GM19099 (cell line): ENCODE data around the gene ASB2.
A peak's percentile ranks its signal among the peaks of the same experiment; 100 is the strongest.

Experiments
- POLR2A ChIP-seq: IDR thresholded peaks from 3 replicates; pipeline ENCODE4 v1.6.1; 2011; ENCODE audit warnings: low read depth; ENCODE audit not compliant: insufficient read length; ENCODE audit errors: extremely low read depth

ASB2 gene

DNA sequence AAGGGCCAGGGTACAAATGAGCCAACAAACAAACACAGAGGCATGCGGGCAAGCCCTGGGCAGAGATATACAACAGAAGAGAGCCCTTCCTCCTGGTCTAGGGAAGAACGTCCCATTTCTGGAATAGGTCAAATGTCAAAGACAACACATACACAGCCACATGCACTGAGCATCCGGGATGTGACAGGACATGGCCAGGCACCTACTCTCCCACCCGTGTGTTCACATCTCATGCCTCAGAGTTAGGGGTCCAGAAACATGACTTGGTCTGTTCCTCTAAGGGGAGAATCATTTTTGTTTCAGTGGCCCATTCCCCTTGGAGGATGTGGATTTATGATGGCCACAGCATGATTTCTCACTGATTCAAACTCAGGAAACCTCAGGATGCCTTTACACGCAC lies 801 bp upstream of the ASB2 start:
- peak; percentile 19 for TF ChIP-seq POLR2A

DNA sequence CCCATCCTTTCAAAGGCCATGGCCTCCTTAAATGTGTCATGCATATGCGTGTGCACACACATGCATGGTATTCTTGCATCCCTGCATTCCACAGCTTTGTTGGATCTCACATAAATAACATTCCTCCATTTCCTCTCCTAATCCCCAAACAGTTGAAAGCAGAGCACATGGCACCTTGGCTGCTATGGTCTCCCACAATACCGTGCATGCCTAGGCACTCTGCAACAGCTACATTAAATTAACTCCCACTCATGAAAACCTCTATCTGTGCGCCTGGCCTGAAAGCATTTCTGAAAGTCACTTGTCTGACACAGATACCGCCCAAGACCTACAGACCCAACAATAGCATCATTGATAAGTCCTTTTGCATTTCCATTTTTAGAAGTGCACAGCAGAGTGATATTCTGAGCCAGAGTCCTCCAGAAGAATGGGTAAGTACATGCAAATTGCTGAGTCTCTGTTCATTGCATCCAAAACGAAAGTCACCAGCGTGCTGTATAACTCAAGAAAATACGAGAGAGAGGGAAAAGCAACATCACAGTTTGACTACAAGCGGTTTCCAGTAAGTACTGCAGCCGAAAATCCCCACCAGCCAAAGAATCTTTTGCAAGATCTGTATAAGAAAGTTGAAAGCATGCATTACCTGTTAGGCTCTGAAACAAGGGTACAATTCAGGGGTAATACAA lies 436 bp downstream of the ASB2 start:
- no peak for TF ChIP-seq POLR2A

DNA sequence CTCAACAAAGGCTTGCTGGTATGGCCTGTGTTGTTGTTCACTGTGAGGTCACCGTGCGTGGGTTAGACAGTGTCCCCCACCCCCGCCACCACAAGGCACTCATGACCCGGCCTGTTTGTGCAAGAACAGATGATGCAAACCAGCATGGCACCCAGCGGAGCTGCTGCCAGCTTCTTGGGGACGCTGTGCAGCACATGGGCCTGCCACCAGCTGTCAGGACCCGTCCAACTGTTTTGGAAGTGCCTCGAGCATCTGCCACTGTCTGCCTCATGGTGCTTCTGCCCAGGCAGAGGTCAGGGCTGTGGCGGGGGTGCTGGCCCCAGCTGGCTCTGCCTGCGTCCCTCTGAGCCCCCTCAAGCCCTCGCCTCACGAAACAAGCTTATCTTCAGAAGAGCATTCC lies 1.5 kb downstream of the ASB2 start:
- peak; percentile 17 for TF ChIP-seq POLR2A

DNA sequence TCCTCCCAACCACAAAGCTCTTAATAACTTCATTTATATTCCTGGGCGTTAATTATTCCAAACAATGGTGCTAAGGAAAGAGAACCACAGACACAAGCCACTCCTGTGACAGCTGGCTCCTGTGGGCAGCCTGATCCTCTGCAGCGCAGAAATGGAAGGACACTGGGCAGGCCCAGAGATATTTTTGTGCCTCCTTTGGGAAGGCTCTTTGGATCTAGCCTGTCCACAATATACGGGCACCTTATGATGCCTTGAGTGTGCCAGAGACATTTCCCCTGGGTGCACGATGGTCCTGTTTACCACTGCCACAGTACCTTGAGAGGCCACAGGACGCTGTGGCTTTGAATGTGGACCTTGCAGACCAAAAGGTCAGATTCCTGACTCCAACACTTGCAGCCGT lies 2.1 kb downstream of the ASB2 start:
- no peak for TF ChIP-seq POLR2A

DNA sequence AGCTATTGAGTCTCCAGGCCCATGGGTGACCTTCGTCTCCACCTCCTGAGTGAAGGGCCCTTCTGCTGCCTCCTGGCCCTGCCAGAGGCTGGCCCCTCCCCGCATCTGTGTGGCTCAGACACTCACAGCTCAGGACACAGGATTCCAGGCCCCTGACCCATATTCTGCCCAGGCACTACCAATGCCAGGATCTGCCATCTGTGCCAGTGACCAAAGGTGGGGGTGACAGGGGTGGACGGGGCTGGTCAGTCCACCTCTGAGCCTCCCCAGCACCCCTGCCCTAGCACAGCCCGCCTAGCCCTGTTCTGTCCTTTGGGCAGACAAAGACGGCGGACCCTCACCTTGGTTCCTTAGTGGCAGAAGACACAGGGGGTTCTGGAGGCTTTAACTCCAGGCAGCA lies 2.8 kb downstream of the ASB2 start:
- TF ChIP-seq POLR2A, result no peak

DNA sequence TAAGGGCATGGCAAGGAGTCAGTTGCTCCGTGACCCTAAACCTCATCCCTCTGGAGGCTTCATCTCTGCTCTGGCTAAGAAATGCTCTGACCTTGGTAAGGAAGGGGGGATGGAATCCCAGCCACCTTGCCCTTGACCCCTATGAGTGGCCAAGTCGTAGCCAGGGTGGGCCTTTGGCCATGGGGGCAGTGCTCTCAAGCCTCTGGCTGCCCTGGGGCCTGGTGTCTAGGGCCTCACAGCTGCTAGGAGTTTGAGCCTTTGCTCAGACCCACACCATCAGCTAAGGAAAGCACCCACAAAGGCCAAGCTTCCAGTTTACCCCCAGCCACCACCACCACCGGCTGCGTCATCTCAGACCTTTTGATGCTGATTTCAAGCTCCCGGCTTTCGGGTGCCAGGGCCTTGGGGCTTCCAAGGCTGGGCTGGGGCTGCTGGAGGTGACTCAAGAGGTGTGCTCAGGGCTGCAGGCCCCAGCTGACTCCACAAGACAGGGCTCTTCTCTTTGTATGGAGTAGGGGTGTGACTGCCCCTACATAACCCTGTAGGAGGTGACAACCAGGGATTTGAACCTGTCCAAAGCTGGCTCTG lies 3.7 kb downstream of the ASB2 start:
- TF ChIP-seq POLR2A, result no peak

DNA sequence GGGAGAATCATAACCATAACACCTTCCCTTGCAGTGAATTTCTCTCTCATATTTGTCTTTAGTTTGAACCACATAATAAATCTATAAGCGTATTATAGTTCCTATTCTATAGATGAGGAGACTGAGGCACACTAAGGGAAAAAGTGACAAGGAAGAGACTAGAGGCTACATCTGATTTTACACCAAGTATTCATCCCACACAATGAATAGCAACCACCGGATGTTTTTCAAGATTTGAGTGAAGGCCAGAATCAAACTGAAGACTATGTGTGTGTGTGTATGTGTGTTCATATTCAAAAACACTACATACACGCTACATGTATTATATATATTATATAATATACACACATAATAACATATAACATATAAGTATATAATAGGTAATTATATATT lies 4.7 kb downstream of the ASB2 start:
- TF ChIP-seq POLR2A, result no peak

DNA sequence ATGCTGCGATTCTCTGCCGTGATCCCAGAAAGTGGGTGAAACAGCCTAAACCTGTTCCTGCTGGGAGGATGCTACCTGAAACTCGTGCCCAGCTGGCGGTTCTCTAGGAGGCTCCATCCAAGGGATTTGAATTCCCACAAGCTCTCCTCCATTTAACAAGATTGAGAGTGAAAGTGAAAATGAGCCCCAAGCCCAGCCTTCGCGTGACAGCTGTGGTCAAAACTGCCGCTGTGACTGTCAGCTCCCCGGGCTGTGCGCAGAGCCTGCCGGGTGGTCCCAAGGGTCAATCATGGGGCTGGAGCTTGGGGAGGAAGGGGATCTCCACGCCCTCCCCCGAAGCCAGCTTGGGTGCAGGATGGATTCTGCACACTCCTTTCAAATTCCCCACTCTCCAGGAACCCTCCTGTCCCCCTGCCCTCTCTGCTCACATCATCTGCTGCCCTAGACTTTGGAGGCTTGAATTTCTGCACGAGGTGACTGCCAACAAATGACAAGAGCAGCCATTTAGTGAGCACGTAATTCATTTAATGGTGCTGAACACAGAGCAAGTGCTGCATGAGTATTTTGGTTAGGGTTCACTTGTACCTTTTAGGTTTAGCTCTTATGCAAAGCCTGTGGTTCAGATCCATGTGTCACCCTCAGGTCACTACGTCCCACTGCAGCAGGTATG lies 5.3 kb downstream of the ASB2 start:
- no peak for TF ChIP-seq POLR2A

DNA sequence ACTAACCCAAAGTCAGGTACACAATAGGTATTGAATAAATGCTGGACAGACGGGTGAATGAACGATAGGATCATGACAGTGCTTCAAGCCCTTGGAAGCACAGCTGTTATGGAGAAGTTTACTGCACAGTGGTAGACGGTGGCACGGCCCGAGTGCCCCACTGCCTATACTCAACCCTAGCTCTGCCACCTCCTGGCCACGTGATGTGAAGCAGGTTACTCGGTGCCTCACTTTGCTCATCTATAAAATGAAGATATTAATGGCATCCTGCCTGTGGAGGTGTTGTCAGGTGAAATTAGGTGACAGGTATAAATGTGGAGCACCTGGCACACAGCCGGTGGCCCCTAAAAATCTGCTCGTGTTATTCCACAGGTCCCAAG lies 5.8 kb downstream of the ASB2 start:
- TF ChIP-seq POLR2A, result no peak

DNA sequence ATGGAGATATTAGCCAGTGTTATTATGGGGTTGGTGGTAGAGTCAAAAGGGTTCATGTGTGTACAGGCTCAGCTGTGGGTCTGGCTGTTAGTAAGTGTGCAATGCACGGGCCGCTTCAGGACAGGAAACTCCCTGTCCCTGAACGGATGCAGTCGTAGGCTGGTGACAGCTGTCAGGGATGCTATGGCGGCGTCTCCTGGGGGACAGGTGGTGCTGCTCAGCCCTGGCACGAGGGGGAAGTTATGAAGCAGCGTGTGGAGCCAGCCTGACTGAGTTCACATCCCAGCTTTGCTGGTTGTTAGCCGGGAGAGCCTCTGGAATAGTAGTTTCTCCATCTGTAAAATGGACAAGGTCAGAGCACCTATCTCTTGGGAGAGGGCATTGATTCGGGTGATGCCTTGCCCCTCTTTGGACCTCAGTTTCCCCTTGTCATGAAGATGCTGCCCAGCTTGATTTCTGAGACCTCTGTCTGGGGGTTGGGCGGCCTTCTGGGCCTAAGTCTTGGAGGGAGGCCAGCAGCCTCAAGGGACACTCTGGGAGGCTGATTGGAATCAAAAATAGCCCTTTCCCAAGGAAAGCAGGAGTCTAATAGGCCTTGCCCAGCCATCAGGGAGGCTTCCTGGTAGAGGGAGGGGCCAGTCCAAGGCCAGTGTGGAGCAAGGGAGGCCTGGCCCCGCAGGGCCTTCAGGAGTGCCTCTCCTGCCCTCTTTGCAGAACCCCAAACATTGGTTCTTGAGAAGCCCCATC lies 7.1 kb downstream of the ASB2 start:
- peak; percentile 16 for TF ChIP-seq POLR2A

DNA sequence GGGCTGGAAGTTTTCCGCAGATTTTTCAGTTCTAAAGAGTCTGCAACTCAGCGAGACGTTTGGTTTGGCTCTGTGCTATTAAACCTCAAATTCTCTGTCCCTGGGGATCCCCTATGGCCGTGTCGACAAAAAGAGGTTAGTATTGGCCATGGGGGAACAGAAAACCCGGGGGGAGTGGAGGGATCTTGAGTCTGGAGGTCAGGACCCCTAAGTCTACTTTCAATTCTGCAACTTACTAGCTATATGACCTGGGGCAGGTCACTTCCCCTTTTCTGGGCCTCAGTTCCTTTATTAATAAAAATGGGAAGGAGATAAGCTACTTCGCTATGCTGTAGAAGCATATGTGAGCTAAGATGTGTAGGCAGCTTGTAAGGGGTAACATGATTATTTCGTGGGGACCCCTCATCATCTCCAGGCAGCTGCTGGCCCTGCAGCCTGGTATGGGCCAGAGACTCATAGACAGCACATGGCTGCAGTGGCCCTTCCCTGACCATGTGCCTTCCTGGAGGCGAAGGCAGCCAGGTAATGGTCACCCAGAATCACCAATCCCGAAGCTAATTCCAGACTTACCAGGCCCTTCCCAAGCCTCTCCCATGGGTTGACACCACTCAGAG lies 8.6 kb downstream of the ASB2 start:
- TF ChIP-seq POLR2A, result no peak

DNA sequence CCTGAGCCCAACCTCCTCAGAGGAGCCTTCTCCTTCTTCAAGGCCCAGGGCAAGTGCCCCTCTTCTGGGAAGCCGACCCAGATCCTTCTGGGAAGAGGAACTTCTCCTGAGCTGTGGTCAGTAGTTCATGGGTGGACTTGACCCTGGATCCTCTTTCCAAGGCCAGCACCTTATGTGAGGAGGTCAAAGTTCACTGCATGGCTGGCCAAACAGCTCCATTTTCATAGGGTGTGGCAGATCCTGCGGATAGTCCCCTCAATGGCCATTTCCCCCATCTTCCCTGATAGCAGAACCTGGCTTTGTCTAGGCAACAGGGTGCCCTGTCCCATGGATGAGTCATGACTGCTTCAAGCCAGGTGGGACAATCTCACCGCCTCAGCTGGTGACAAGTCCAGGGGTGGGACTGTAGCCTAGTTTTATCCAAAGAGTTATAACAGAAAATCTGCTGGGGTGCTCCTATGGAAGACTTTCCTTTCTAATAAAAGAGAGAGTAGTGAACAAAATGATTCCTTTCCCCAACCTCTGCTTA lies 10.4 kb downstream of the ASB2 start:
- TF ChIP-seq POLR2A, result no peak

DNA sequence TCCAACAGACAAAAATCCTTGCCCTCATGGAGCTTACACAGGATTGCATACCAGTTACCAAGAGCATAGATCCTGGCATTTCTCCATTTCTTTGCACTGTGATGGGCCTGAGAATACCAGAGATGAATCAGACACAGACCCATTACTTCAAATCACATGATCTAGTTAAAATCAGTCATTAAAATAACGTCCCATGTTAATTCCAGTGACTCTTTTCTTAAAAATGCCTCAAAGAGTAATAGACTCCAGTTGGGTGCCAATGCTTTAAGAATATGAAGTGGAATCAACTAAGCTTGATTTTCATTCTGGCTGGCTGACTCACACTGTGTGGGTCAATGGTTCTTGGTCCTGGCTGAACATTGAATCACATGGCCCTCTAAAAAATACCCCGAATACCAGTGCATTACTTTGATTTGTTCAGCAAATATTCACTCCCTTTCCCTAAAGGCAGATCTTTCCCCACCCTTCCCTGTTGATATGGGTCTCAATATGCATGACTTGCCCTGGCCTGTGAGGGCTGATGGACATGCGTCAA lies 11.0 kb downstream of the ASB2 start:
- TF ChIP-seq POLR2A, result no peak

DNA sequence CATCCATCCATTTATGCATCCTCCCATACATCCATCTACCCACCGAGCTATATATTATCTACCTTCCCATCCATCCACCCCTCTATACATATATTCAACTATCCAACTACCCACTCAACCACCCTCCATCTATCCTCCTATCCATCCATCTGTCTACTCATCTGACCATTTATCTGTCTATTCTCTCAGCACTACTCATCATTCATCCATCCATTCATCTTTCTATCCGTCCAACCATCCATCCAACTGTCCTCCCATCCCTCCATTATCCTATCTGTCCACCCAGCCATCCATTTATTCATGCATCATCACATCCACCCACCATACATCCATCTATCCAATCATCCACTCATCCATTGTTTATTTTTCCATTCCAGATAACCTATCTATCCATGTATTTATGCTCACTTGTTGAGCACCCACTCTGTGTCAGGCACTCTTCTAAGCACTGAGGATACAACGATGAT lies 11.5 kb downstream of the ASB2 start:
- TF ChIP-seq POLR2A, result no peak

DNA sequence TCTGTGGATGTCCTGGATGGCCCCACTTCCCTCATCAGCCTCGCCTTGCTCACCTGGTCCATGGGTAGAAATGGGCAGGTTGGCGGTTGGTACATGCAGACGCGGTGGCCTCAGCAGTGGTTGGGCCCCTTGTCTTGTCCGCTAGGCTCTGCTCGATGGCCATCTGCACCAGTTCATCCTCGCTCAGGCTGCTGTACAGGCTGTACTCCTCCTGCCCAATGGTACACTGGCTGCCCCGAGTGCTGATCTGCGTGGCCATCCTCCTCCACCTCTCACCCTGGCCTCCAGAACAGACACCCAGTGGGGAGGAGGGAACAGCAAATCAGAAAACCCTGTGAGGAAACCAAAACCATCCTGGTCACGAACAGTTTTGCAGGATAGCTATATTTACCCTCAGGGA lies 12.1 kb downstream of the ASB2 start:
- no peak for TF ChIP-seq POLR2A

DNA sequence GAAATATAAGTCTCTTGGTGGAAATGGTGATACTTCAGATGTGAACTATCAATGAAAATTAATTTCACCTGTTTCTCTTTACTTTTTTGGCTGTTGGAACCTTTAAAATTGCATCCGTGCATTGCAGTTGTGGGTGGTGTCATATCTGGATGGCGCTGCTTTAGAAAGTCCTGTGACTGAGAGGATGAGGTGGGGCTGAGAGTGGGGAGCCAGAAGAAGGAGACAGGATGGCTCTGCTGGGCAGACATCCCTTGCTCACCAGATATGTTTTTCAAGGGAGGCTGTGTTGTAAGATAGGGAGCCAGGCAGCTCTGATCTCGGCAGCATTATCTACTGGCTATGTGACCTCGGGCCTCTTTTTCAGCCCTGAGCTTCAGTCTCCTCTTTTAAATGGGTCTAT lies 12.7 kb downstream of the ASB2 start:
- no peak for TF ChIP-seq POLR2A
